AG09319 (cell line): Measurements from ENCODE around the gene POLD1.

Experiments
- DNase-seq: peaks from one replicate; pipeline ENCODE4 v3.0.0-alpha.2; 2010; ENCODE audit warnings: low read depth; ENCODE audit errors: extremely low read depth
- CTCF ChIP-seq: IDR thresholded peaks from 2 replicates; pipeline ENCODE4 v1.5.1; 2011; ENCODE audit warnings: low read depth, mild to moderate bottlenecking, inconsistent platforms, low read length, moderate library complexity

Gene POLD1

GRCh38 chr19:50422397-50423278 is 38.5 kb downstream of the POLD1 start:
- no peak for TF ChIP-seq CTCF
- no peak for DNase-seq

- TF ChIP-seq CTCF, result no peak
- DNase-seq, result no peak
Measured at GRCh38 chr19:50423279-50424113, 39.3 kb downstream of the POLD1 start.

GRCh38 chr19:50425581-50425980 is 41.4 kb downstream of the POLD1 start:
- no peak for DNase-seq
- TF ChIP-seq CTCF, result no peak

- no peak for TF ChIP-seq CTCF
- DNase-seq, result no peak
Measured at GRCh38 chr19:50427318-50427925, 43.3 kb downstream of the POLD1 start.

GRCh38 chr19:50427997-50428425 is 43.9 kb downstream of the POLD1 start:
- peak; percentile 25 for DNase-seq
- no peak for TF ChIP-seq CTCF

- no peak for TF ChIP-seq CTCF
- DNase-seq, result no peak
Measured at GRCh38 chr19:50428772-50429463, 44.8 kb downstream of the POLD1 start.
